Tibial artery (tissue), 4 donors: ENCODE results near the gene SLC17A3.

Experiments used
- DNase-seq, 2 donors: peaks; one replicate each; pipeline ENCODE4 v3.0.0-alpha.2; 2019
- H3K27ac ChIP-seq, 2 donors: fragments of 200-600 bp; sonication (generic) in 1 of 2; 1 replicate in 1 of 2; 2 replicates in 1 of 2; pipeline ENCODE4 v1.5.1; 2018 to 2019; ENCODE audit warnings: mild to moderate bottlenecking in 1 of 2
- H3K27me3 ChIP-seq, 2 donors: fragments of 200-600 bp; sonication (generic) in 1 of 2; one replicate each; pipeline versions ENCODE4 v1.5.1 to v1.6.0; 2016 to 2019
- H3K36me3 ChIP-seq, 3 donors: fragments of 200-600 bp; sonication (generic) in 2 of 3; one replicate each; pipeline ENCODE4 v1.5.1; 2016 to 2019; ENCODE audit warnings: mild to moderate bottlenecking in 2 of 3
- H3K4me1 ChIP-seq, 4 donors: fragments of 200-600 bp; sonication (generic) in 2 of 4; 1 replicate in 3 of 4; 2 replicates in 1 of 4; pipeline ENCODE4 v1.5.1; 2016 to 2019
- H3K4me3 ChIP-seq, 2 donors: fragments of 200-600 bp; sonication (generic) in 1 of 2; 1 replicate in 1 of 2; 2 replicates in 1 of 2; pipeline ENCODE4 v1.5.1; 2018 to 2019; ENCODE audit warnings: mild to moderate bottlenecking in 2 of 2
- H3K9me3 ChIP-seq, 3 donors: fragments of 200-600 bp; sonication (generic) in 1 of 3; one replicate each; pipeline ENCODE4 v1.5.1; 2016 to 2019
- intact Hi-C: fragments of 100-400 bp; cut with DNase I; formaldehyde crosslinking; loops from one replicate; pipeline ENCODE4 v1.15.0; 2023; ENCODE audit warnings: low total_unique reads
- TF ChIP-seq, protein P1 (sequence below), 2 experiments: fragments of 200-600 bp in 1 of 2; fragments of 450-650 bp in 1 of 2; IDR thresholded peaks; one replicate each; pipeline ENCODE4 v1.5.1; 2017 to 2019; ENCODE audit warnings: antibody characterized with exemption in 2 of 2, mild to moderate bottlenecking in 1 of 2, moderate library complexity in 1 of 2

Gene SLC17A3

DNA sequence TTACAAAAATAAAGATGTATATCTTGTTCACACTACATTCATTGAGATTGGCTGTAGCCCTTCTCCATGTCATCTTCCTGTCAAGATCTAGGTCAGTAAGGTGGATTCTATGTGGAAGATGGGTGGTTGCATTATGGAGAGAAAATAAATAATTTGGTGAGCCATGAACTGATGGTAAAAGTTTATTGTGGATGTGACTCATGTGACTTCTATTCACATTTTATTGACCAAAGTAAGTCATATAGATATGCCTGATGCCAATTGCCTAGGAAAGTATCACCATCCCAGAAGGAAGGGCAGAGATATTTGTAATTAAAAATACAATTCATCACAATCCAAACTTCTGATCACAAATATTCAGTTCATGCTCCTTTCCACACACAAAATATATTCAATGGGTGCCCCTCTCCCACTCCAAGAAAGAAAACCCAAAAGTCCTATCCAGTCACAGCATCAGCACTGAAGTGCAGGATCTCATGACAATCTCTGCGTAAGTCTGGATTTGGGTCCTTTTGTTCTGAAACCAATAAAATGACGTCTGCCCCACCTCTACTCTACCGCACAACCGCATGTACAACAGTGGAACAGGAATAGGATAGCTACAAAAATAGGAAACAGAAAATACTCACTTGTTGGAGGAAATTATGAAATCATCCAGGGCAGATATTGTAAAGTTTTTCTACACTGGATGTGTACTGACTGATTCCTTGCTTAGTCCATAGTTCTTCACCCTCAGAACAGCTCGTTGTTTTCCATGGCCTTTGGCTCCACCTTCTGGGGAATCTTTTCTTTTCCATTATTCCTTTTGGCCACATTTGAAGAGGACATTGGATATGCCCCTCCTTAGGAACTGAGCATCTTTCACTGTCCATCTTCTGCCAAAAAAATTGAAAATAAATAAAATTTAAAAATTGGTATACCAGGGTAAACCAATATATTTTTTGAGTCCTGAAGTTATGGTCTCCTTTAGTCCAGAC is 16.1 kb upstream of the SLC17A3 start:
- no peak for DNase-seq
- TF ChIP-seq, protein P1, sequence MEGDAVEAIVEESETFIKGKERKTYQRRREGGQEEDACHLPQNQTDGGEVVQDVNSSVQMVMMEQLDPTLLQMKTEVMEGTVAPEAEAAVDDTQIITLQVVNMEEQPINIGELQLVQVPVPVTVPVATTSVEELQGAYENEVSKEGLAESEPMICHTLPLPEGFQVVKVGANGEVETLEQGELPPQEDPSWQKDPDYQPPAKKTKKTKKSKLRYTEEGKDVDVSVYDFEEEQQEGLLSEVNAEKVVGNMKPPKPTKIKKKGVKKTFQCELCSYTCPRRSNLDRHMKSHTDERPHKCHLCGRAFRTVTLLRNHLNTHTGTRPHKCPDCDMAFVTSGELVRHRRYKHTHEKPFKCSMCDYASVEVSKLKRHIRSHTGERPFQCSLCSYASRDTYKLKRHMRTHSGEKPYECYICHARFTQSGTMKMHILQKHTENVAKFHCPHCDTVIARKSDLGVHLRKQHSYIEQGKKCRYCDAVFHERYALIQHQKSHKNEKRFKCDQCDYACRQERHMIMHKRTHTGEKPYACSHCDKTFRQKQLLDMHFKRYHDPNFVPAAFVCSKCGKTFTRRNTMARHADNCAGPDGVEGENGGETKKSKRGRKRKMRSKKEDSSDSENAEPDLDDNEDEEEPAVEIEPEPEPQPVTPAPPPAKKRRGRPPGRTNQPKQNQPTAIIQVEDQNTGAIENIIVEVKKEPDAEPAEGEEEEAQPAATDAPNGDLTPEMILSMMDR (IDR thresholded peaks at IDR 0.05), result peak; percentile 48 to 53
- no peaks in the 10 kb centered on the region for H3K36me3 ChIP-seq

DNA sequence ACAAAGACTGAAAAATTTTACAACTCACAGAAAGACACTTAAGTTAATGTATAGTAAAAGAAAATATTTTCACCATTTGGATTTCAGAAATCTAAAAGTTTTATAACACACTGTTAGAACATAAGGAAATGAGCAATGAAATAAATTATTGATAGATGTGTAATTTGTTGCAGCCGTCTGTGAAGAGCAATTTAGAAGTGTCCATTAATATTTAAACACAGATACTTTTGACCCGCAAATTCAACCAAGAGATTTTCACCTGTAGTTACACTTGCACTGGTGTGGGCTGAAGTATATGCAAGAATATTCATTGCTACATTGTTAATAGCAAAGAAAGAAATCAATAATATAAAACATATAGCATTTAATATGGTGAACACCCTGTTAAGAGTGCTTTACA is 14.6 kb upstream of the SLC17A3 start:
- Histone ChIP-seq H3K4me1 (no peaks in the 10 kb centered on the region), H3K27me3 (no peaks in the 10 kb centered on the region), H3K27ac (no peak overlapping the region), H3K36me3 (no peaks in the 10 kb centered on the region), H3K9me3 (no peaks in the 10 kb centered on the region), H3K4me3 (no peak overlapping the region)
- TF ChIP-seq, protein P1 (IDR thresholded peaks at IDR 0.05), result no peak
- intact Hi-C loops, result no loop called here
- no peak for DNase-seq

More for the DNA sequence above, 16.1 kb upstream of the SLC17A3 start:
- intact Hi-C loops, result no loop called here
- Histone ChIP-seq H3K4me3 (no peak overlapping the region), H3K4me1 (no peaks in the 10 kb centered on the region), H3K9me3 (no peaks in the 10 kb centered on the region), H3K27me3 (no peaks in the 10 kb centered on the region), H3K27ac (no peak overlapping the region)

DNA sequence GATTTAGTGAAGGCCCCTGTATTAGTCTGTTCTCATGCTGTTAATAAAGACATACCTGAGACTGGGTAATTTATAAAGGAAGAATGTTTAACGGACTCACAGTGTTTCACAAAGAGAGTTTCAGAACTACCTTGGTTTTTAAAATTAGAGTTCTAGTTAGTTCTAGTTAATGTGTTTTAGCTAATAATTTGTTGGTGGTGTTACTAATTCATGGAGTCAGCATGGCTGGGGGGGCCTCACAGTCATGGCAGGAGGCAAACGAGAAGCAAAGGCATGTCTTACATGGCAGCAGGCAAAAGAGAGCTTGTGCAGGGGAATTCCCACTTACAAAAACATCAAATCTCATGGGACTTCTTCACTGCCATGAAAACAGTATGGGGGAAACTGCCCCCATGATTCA is 12.0 kb upstream of the SLC17A3 start:
- Histone ChIP-seq H3K27ac (no peak overlapping the region), H3K4me1 (no peaks in the 10 kb centered on the region), H3K9me3 (no peaks in the 10 kb centered on the region), H3K27me3 (no peaks in the 10 kb centered on the region), H3K4me3 (no peak overlapping the region), H3K36me3 (no peaks in the 10 kb centered on the region)
- intact Hi-C loops, result no loop called here
- TF ChIP-seq, protein P1 (IDR thresholded peaks at IDR 0.05), result no peak
- no peak for DNase-seq

DNA sequence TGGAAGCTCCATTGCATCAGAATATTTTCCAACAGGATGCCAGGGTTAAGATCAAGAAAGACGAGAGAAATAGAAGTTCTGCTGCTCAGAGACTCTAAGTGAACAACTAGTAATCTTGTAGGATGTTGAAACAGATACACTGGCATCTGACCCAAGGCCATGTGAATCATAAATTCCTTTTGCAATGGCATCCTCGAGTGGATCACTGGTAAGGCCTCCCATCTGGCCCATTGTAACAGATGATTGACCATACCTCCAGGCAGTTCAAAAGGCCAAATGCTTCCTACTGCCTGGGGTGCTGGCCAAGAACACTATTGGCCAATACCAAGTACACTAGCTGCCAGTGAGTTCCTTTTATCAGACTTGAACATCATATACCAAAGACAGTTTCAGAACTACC is 9.9 kb upstream of the SLC17A3 start:
- intact Hi-C loops, result no loop called here
- no peak for DNase-seq
- Histone ChIP-seq H3K4me1 (no peaks in the 10 kb centered on the region), H3K27ac (no peak overlapping the region), H3K9me3 (no peaks in the 10 kb centered on the region), H3K36me3 (no peaks in the 10 kb centered on the region), H3K4me3 (no peak overlapping the region), H3K27me3 (no peaks in the 10 kb centered on the region)
- TF ChIP-seq, protein P1 (IDR thresholded peaks at IDR 0.05), result no peak

DNA sequence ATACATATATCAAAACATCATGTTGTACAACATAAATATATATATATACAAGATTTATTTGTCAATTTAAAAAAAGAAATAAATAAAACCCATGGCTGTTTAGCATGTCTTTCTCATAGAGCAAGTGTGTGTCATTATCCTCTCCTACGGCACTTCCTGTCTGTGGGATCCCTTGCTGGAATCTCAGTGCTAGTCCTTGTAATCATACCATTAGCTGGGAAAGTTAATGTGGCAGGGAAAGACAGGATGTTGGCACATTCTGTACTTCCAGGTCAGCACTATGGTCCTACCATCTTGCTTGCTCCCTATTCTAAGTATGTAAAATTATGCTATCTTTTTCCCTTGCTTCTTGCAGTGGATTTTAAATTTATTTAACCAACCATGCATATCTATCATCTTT is 9.5 kb upstream of the SLC17A3 start:
- H3K27me3 ChIP-seq, result no peaks in the 10 kb centered on the region
- TF ChIP-seq, protein P1 (IDR thresholded peaks at IDR 0.05), result no peak
- H3K4me3 ChIP-seq, result no peak overlapping the region
- intact Hi-C loops, result no loop called here
- H3K27ac ChIP-seq, result no peak overlapping the region
- H3K36me3 ChIP-seq, result no peaks in the 10 kb centered on the region
- H3K9me3 ChIP-seq, result no peaks in the 10 kb centered on the region
- no peak for DNase-seq
- no peaks in the 10 kb centered on the region for H3K4me1 ChIP-seq
